Uterus (tissue), 4 donors: Measurements from ENCODE around the gene BCL11B. TPM values are rescaled to one million over a fixed set of nuclear protein-coding genes. Genes with fewer than 3 reads are reported as not detected.

ENCODE experiments used
- DNase-seq, 2 donors: peaks; one replicate each; pipeline ENCODE4 v3.0.0-alpha.2; 2019 to 2020
- H3K27ac ChIP-seq, 2 donors: fragments of 200-600 bp; sonication (generic); 1 replicate in 1 of 2; 2 replicates in 1 of 2; pipeline ENCODE4 v1.5.1; 2016 to 2018
- H3K27me3 ChIP-seq, 2 donors: fragments of 200-600 bp; sonication (generic); one replicate each; pipeline ENCODE4 v1.5.1; 2018 to 2019; ENCODE audit warnings: control low read depth in 1 of 2
- H3K36me3 ChIP-seq, 2 donors: fragments of 200-600 bp; sonication (generic); one replicate each; pipeline ENCODE4 v1.5.1; 2019; ENCODE audit warnings: control low read depth in 1 of 2
- H3K4me1 ChIP-seq, 2 donors: fragments of 200-600 bp; sonication (generic); one replicate each; pipeline ENCODE4 v1.5.1; 2018 to 2019; ENCODE audit warnings: control low read depth in 1 of 2
- H3K4me3 ChIP-seq, 2 donors: fragments of 200-600 bp; sonication (generic); 1 replicate in 1 of 2; 2 replicates in 1 of 2; pipeline ENCODE4 v1.5.1; 2018 to 2019; ENCODE audit warnings: mild to moderate bottlenecking in 1 of 2
- H3K9me3 ChIP-seq, 2 donors: fragments of 200-600 bp; sonication (generic); one replicate each; pipeline ENCODE4 v1.5.1; 2019; ENCODE audit warnings: control low read depth in 1 of 2
- POLR2A ChIP-seq, 2 donors: fragments of 450-650 bp; IDR thresholded peaks; one replicate each; pipeline ENCODE4 v1.6.1; 2016; ENCODE audit warnings: antibody characterized with exemption in 2 of 2, mild to moderate bottlenecking in 1 of 2, moderate library complexity in 1 of 2
- intact Hi-C: fragments of 100-400 bp; cut with DNase I; formaldehyde crosslinking; loops from one replicate; pipeline ENCODE4 v1.15.1; 2023; ENCODE audit warnings: low total_unique reads
- total RNA-seq, 4 donors: library from RNA; depleted of rRNA in 3 of 4; stranded (reverse); fragments of >200 nt in 3 of 4; gene quantifications; one replicate each; pipeline versions ENCODE4 v1.1.0 to v1.2.4, GENCODE V29; 2014 to 2023
- TF ChIP-seq, protein P1 (sequence below), 4 experiments: fragments of 200-600 bp in 2 of 4; fragments of 450-650 bp in 2 of 4; sonication (generic) in 2 of 4; IDR thresholded peaks; one replicate each; pipeline ENCODE4 v1.5.1; 2016 to 2019; ENCODE audit warnings: antibody characterized with exemption in 4 of 4, mild to moderate bottlenecking in 2 of 4, moderate library complexity in 1 of 4
- donor health status: DM: yes; HTN: yes; CAD: no.

Gene BCL11B
- total RNA-seq, 4 donors from 2014 or later = 0.29 to 0.55 (median 0.46) TPM; not detected in 1

DNA sequence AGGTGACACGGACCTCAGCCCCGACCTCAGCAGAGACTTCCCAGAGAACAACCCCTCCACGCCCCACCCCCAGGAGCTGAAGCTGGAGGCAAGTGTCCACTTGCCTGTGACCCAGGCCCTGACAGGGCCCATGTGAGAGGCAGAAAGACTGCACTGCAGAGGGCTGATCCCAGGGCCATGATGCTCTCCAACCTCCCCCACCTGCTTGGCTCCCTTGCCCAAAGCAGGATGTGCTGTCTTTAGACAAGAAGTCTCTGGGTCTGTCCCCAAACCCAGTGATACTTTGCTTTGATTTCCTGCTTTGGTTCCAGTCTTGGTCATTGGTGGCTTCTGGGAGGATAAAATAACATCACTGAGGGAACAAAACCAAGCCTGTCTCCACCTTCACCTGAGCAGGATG is 59.4 kb downstream of the BCL11B start:
- TF ChIP-seq POLR2A (IDR thresholded peaks at IDR 0.05) = no peak
- TF ChIP-seq, protein P1, sequence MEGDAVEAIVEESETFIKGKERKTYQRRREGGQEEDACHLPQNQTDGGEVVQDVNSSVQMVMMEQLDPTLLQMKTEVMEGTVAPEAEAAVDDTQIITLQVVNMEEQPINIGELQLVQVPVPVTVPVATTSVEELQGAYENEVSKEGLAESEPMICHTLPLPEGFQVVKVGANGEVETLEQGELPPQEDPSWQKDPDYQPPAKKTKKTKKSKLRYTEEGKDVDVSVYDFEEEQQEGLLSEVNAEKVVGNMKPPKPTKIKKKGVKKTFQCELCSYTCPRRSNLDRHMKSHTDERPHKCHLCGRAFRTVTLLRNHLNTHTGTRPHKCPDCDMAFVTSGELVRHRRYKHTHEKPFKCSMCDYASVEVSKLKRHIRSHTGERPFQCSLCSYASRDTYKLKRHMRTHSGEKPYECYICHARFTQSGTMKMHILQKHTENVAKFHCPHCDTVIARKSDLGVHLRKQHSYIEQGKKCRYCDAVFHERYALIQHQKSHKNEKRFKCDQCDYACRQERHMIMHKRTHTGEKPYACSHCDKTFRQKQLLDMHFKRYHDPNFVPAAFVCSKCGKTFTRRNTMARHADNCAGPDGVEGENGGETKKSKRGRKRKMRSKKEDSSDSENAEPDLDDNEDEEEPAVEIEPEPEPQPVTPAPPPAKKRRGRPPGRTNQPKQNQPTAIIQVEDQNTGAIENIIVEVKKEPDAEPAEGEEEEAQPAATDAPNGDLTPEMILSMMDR (IDR thresholded peaks at IDR 0.05) = no peak
- H3K27me3 ChIP-seq = no peaks in the 10 kb centered on the region
- H3K27ac ChIP-seq = no peak overlapping the region
- H3K4me3 ChIP-seq = no peak overlapping the region
- no peaks in the 10 kb centered on the region for H3K4me1 ChIP-seq
- DNase-seq = no peak
- H3K36me3 ChIP-seq = no peaks in the 10 kb centered on the region
- no peaks in the 10 kb centered on the region for H3K9me3 ChIP-seq
- intact Hi-C loops = no loop called here

DNA sequence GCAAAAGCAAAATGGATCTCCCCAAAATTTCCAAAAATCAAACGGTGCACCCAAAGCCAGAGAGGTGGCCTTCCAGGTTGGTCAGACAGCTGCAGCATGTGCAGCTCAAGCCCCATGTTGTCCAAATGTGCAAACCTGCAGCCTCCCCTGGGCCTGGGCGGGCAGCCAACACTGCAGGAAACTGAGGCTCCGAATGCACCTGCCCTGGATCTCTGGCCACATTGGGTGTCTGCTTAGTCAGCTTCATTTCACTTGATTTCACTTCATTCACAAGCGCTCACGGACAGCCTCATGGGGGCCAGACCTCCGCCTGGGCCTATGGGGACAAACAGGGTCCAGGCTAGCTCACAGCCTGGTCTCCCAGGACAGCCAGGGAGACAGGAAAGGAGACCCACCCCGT is 59.8 kb downstream of the BCL11B start:
- Histone ChIP-seq H3K27me3 (no peaks in the 10 kb centered on the region), H3K27ac (no peak overlapping the region), H3K4me1 (no peaks in the 10 kb centered on the region), H3K9me3 (no peaks in the 10 kb centered on the region), H3K36me3 (no peaks in the 10 kb centered on the region), H3K4me3 (no peak overlapping the region)
- no peak for DNase-seq
- TF ChIP-seq, protein P1 (IDR thresholded peaks at IDR 0.05) = no peak
- no peak for TF ChIP-seq POLR2A (IDR thresholded peaks at IDR 0.05)
- intact Hi-C loops = no loop called here

DNA sequence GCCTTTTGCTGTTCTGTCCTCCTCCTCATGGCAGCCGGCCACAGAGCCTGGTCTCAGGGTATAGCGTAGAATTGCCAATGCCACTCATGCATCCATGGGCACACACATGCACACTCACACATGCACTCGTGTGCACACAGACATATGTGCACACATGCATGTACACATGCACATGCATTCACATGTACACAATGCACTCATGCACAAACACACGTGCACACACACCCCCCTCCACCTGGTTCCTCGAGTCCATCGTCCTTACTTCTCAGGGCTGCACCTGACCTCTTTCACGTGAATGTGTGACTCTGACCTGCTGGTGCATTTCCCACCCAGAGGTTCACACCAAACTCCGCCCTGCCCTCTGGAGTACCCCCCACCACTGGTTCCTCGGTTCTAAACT is 60.6 kb downstream of the BCL11B start:
- Histone ChIP-seq H3K36me3 (no peaks in the 10 kb centered on the region), H3K27ac (no peak overlapping the region), H3K4me1 (no peaks in the 10 kb centered on the region), H3K9me3 (no peaks in the 10 kb centered on the region), H3K4me3 (no peak overlapping the region), H3K27me3 (no peaks in the 10 kb centered on the region)
- DNase-seq = no peak
- TF ChIP-seq, protein P1 (IDR thresholded peaks at IDR 0.05) = no peak
- TF ChIP-seq POLR2A (IDR thresholded peaks at IDR 0.05) = no peak
- intact Hi-C loops = no loop called here

DNA sequence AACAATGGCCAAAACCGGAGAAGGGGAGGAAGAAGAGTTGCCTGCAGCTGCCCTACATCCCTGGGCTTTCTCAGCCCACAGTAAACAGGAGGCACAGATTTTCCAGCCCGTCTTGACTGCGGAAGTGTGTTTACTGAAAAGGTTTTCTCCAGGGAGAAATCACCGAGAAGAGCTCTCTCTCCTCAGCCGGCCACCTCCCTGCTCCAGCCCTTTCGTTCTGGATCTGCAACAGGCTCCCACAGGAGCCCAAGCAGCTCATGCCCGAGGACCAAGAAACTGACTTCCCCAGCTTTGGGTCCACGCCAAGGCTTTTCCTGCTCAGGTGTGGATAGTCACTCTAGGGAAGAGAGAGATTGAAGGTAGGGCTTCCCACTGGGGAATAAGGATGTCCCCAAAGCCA is 61.7 kb downstream of the BCL11B start:
- Histone ChIP-seq H3K4me1 (no peaks in the 10 kb centered on the region), H3K9me3 (no peaks in the 10 kb centered on the region), H3K27ac (no peak overlapping the region), H3K36me3 (no peaks in the 10 kb centered on the region), H3K4me3 (no peak overlapping the region), H3K27me3 (no peaks in the 10 kb centered on the region)
- intact Hi-C loops = no loop called here
- DNase-seq = no peak
- TF ChIP-seq, protein P1 (IDR thresholded peaks at IDR 0.05) = no peak
- no peak for TF ChIP-seq POLR2A (IDR thresholded peaks at IDR 0.05)

DNA sequence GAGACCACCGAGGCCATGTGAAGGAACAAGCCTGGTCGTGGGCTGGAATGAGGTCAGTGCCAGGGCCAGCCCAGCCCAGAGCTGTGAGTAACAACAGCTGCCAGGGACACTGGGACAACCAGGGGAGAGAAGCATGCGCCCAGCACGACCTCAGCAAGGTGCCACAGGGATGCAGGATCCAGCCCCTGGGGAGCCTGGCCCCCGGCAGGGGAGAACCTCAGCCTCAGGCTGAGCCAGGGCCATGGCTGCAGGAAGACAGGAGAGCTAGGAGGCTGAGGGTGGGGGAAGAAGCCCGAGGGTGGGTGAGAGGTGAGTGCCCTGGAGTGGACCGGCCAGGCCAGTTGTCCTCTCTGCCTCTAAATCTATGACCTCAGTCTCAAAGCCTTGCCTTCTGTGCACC is 62.6 kb downstream of the BCL11B start:
- no peaks in the 10 kb centered on the region for H3K36me3 ChIP-seq
- intact Hi-C loops = no loop called here
- H3K4me3 ChIP-seq = no peak overlapping the region
- H3K9me3 ChIP-seq = no peaks in the 10 kb centered on the region
- no peak for DNase-seq
- TF ChIP-seq, protein P1 (IDR thresholded peaks at IDR 0.05) = no peak
- TF ChIP-seq POLR2A (IDR thresholded peaks at IDR 0.05) = no peak
- H3K27ac ChIP-seq = no peak overlapping the region
- H3K27me3 ChIP-seq = no peaks in the 10 kb centered on the region
- no peaks in the 10 kb centered on the region for H3K4me1 ChIP-seq
